Left lobe of liver (tissue), 2 donors: ENCODE results near the gene GPATCH2L. TPM values are rescaled to one million over a fixed set of nuclear protein-coding genes. Genes with fewer than 3 reads are reported as not detected.

Experiments
- ATAC-seq: fragments of 200-7000 bp; cut with Tn5 transposase; one replicate; pipeline ENCODE4 v1.9.1; 2020; ENCODE audit warnings: mild to moderate bottlenecking, moderate library complexity
- DNase-seq: peaks from one replicate; pipeline ENCODE4 v3.0.0-alpha.2; 2020; ENCODE audit warnings: low spot score
- total RNA-seq: library from RNA; stranded (reverse); gene quantifications from one replicate; pipeline ENCODE4 v1.2.1, GENCODE V29; 2021
- donor health status: DM: no; HTN: no; CAD: no; lungs with moderate emphysema.
- donor health status: DM: no; HTN: yes; CAD: no.

The GPATCH2L gene
- total RNA-seq, 1 donor from 2014 or later, result 10.9 TPM

DNA sequence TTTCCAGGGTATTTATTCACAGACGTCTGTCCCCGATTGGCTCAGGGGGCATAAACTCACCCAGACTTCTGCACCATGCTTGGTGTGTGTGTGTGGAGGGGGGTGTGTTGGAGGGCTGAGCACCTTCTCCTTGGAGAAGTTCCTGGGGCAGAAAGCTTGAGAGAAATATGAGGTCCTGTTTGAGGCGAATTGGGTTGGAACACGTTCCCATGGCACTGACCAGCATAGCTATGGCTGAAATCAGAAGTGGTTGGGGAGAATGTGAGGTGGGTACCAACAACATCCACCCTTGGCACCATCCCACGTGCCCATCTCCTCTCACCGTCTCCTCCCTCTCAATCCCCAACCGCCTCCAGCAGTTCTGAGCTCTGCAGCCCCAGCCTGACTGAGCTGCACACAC is 16.0 kb upstream of the GPATCH2L start:
- ATAC-seq (no peak), DNase-seq (no peak)

DNA sequence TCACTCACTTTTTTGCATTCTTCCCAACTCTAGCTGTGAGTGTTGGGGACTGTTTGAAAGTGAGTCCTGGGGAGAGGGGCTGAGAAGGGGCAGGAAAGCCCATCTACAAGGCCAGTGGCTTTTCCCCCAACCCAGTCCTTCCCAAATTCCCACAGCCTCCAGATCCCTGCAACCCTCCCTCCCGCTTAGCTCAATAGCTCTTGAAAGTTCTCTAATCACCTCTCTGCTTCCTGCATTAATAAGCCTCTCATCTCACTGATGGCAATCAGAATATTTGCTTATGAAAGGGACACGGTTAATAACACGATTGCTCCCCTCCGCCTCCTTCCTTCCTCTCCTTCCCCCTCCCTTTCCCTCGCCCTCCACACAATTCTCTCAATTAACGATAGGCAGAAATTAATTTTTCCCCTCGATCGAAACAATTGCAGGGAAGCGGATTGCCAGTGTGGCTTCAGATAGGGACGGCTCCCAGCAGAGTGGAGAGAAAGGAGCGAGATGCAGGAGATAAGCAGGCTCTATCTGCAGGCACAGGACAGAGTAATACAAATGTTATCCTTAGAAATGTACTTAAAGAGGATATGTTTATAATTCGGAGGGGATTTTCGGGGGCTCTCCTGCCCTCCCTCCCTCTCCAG is 15.1 kb upstream of the GPATCH2L start:
- DNase-seq (no peak), ATAC-seq (no peak)

GRCh38 chr14:76138119-76138757 is 13.5 kb upstream of the GPATCH2L start:
- ATAC-seq (no peak), DNase-seq (no peak)

DNA sequence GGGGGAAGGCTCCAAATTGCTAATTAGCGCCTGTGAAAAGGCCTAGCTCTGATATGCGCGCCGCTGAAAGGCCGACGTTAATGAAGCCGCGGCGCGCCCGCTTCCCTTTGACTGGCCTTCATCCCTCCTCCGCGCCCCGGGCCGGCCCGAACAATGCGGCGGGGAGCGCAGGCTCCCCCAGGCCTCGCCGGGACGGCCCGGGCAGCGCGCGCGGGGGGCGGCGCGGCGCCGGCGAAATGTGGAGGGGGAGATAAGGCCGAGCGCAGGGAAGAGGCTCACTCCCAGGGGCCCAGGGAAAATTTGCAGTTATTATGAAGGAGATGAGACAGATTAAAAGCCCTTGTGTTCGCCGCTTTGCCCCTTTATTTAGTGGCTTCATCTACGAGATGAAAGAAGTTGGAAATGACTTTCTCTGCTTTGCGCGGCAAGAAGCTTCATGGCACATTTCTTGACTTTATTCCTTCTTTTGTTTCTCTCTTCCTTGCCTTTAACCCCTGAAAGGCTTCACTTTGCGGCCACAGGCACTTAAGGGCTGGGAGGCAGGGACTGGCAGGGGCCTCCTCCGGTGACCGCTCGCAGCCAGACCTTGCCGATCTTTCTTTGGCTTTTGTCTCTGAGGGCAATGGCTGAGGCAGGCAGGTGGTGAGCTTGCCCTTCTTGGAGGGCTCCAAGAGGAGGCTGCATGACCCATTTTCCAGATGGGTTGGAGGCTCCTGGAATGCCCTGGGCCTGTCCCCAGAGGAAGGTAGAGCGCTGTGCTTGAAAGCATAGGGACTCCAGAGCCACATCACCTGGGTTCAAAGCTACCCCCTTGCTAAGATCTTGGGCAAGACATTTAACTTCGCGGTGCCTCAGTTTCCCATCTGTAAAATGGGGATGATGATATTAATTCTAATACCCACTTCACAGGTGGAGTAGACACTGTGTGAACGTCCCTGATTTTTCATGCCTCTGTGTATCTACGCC is 12.7 kb upstream of the GPATCH2L start:
- no peak for DNase-seq
- no peak for ATAC-seq

DNA sequence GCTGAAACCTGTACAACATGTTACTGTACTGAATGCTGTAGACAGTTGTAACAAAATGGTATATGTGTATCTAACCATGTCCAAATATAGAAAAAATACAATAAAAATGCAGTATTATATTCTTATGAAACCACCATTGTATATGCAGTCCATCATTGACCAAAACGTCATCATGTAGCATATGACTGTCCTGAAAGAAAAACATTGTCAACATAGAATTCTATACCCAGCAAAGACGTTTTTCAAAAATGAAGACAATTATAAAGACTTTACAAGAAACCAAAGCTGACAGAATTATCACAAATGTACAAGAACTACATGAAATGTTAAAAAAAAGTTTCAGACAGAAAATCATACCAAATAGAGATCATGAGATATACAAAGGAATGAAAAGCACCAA is 8.1 kb upstream of the GPATCH2L start:
- DNase-seq (no peak), ATAC-seq (no peak)

GRCh38 chr14:76146976-76147375 is 4.7 kb upstream of the GPATCH2L start:
- DNase-seq, result no peak
- ATAC-seq, result no peak

DNA sequence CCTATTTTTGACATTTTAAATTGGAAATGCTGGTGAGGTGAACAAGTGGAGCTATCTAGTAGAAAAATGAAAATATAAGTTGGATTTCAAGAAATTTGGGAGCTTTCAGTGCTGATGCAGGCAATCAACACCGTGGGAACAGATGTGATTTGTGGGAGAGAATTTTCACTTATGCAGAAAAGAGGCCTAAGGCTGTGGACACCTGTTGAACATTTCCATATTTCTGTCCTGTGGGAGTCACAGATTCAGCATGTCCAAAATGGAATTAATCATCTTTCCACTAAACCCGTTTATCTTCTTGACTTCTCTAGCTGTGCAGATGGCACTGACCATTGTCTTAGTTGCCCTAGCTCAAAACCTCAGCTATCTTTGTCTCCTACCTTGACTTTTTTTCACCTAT is 2.5 kb upstream of the GPATCH2L start:
- no peak for ATAC-seq
- no peak for DNase-seq

- ATAC-seq (peak; percentile 69), DNase-seq (peak; percentile 56)
Observed at GRCh38 chr14:76152333-76152681, 585 bp downstream of the GPATCH2L start.

GRCh38 chr14:76153919-76154318 is 2.2 kb downstream of the GPATCH2L start:
- no peak for DNase-seq
- no peak for ATAC-seq

- DNase-seq, result no peak
- no peak for ATAC-seq
Observed at GRCh38 chr14:76154539-76155126, 2.9 kb downstream of the GPATCH2L start.

DNA sequence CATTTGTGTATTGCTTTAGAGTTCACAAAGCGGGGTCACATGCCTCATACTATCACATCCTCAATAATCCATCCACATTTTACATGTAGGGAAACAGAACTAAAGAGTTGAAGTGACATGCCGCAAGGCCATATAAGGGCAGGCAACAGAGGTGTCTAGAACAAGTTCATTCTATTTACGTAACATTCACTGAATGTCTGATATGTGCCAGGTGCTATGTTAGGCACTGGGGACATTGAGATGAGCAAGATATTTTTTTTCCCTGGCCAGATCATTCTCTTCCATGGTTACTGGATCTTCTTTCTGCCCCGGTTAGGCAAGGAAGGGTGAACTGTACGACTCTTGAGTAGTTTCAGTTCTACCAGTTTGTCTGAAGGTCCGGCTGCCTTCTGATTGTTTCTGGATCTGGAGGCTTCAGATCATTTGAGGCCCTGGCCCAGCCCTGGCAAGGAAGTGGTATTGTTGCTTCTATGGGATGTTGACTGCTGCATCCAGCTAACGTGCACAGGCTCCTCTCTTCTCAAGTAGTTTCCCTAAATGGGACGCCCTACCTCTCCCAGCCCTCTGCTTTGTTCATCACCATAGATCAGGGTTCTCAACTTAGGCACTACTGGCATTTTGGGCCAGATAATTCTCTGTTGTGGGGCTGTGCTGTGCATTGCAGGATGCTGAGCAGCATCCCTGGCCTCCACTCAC is 12.1 kb downstream of the GPATCH2L start:
- no peak for DNase-seq
- no peak for ATAC-seq

- ATAC-seq, result no peak
- DNase-seq, result no peak
Observed at GRCh38 chr14:76168531-76168930, 16.8 kb downstream of the GPATCH2L start.

DNA sequence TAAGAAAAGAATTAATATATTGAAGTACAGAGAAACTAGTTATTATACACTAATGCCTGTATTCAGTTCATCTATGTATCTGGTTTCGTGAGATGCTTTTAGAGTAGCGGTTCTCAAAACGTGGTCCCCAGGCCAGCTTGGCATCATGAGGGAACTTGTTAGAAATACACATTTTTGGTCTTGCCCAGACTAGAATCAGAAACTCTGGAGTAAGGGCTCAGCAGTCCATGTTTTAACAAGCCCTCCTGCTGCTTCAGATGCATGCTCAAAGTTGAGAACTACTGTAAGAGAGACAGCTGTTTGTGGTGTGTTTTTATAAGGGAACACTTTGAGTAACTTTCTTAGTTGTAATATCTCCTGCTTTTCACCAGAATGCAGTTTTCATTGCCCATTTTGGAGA is 18.1 kb downstream of the GPATCH2L start:
- ATAC-seq, result no peak

DNA sequence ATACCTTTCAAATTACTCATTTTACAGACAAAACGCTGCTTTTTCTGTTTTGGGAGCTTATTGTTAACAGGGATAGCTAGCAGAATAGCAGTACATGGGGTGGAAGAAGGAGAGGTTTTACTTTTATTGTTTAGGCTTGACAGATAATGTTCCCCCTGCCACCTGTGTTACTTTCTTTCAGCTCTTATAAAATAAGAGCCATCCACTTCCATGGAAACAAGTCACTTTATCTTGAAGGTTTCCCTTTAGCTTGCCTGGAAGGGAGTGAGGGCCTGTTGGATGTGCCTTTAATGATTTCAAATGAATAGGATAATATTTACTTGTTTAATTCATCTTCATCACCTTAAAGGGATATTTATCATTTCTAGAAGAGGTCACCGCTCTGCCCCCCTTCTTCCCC is 23.3 kb downstream of the GPATCH2L start:
- no peak for DNase-seq
- no peak for ATAC-seq

More for the DNA sequence above, 18.1 kb downstream of the GPATCH2L start:
- no peak for DNase-seq

DNA sequence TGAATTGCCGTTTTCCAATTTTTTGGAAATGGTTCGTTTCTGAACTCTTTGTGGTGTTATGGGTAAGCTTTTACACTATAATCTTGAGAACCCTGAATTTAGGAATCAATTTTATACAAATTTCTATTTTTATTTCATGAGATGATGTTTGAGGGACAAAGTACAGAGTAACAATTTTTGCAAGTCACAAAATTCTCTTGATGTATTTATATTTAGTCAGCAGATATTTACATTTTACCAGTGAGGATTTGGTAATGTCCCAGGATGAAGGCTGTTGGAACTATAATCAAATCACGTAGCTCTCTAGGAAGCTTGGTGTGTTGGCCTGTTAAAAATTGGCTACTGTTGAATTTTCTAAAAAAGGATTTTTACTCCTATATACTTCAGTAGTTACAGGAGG is 24.2 kb downstream of the GPATCH2L start:
- DNase-seq, result no peak
- ATAC-seq, result no peak

DNA sequence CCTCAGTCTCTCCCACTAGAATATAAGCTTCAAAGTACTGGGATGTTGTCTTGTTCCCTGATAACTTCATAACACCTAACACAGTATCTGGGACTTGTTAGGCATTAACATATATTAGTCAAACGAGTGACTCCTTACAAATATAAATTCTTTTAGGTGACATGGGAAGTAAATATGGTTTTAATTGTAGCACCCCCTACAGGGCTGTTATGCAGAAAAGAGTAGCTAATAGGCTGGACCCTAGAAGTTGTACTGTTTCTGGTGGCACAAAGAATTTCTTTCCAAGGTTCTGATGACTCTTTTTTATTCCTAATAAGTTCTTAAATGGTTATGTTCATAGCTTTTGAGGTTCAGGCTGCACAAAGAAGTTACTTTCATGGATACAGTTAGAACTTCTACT is 29.8 kb downstream of the GPATCH2L start:
- no peak for ATAC-seq
- DNase-seq, result no peak

DNA sequence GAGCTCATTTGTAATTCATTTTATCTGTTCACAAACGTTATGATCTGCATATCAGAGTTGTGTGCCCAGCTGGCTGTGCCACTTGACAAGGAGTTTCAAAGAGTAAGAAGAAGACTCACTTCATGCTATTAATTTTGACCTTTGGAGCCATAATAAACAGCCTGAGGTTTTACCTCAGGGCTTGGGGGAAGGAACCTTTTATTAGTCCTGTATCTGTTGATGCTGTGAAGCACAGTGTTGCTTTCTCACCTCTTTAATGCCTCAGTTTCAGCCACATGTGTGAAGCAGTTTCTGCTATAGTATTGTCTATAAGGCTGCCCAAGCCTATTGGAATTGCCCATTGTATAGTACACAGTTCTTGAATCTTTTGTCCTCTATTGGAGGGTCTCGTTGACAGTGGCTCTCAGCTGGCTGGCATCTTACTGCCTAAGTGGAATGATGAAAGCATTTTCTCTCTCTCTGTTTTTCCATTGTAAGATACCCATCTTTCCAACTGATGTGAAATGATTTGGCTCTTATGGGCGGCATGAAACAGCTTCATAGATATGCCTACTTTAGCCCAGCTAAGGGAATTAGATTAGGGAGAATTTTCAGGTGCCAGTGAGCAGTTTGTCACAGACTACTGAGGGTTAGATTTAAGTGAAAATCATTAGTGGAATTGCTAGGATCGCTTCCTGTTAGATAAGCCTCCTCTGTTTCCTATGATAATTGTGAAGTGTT is 34.7 kb downstream of the GPATCH2L start:
- no peak for ATAC-seq
- no peak for DNase-seq

- DNase-seq (no peak), ATAC-seq (peak; percentile 44)
Observed at GRCh38 chr14:76191297-76191696, 39.6 kb downstream of the GPATCH2L start.

- DNase-seq, result no peak
- ATAC-seq, result no peak
Observed at GRCh38 chr14:76193696-76194095, 42.0 kb downstream of the GPATCH2L start.

GRCh38 chr14:76194327-76194726 is 42.6 kb downstream of the GPATCH2L start:
- no peak for ATAC-seq
- DNase-seq, result no peak
